Fibroblast of skin of back (primary cell): ENCODE results near the gene ALLC.
A peak's percentile ranks its signal among the peaks of the same experiment; 100 is the strongest.

Experiments used
- DNase-seq: peaks from one replicate; pipeline ENCODE4 v3.0.0-alpha.2; 2013

The ALLC gene

DNA sequence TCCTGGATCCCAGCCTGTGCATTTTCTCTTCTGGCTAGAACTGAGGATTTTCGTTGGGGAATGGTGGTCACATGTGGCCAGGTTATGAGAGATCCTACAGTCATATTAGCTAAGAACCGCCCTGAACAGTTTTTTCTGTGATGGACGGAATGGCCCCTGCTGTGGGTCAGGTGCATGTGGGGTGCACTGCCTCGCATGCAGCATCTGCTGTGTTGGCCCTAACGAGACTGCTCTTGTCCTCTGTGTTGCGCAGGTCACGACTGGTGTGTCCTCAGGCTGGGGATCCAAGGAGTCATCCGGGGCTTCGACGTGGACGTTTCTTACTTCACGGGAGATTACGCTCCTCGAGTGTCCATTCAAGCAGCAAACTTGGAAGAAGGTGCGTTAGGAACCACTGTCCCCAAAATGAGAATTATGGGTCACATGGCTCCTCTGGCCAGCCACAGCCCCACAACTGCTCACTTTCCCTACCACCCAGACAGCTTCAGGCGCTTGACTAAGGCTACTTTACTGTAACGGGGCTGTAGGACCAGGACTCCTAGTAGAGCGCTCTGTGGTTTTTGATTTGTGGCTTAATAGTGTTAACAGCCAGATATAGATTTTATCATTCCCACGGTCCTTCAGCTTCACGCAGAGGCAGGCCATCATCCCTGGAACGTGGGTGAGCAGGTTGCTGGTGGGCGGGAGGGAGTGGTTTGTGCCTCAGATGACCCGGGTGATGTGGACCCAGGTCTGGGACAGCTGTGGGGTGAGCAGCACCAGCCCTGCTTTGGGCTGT, 21.8 kb downstream of the ALLC start:
- DNase-seq = no peak

DNA sequence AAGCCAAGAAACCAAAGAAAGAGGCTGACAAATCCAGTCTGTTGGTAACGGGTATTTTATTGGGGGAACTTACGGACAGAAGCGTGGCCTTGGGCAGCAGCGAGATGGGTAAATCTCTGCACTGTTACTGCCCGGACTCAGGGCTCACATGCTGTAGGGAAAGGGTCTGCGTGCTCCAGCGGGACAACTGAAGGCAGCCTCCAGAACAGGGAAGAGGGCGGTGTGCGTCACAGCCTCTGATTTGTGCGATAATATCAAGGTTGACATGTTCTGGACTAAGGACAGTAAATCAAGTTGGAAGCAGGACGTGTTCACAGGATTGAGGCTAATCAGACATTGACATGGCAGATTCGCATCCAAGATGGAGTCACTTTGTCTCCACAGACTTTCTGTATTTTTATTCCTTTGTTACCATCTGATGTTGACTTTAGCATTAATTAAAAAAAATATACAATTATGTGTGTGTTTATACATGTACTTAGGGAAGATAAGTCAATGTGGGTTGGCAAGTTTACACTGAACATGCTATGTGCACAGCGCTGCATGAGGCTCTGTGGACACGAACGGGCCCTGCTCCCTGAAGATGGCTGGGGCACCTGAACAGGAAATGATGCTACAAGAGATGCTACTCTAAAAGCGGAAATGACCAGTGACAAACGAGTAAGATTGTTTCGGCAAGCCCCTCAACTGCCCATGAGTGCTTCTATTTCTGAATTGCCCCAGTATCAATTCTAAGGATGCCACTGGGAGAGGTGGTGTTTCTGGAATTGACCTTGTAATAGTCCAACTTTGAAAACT, 22.7 kb downstream of the ALLC start:
- no peak for DNase-seq

GRCh38 chr2:3681625-3682024, 23.6 kb downstream of the ALLC start:
- no peak for DNase-seq

GRCh38 chr2:3682811-3683210, 24.8 kb downstream of the ALLC start:
- no peak for DNase-seq

DNA sequence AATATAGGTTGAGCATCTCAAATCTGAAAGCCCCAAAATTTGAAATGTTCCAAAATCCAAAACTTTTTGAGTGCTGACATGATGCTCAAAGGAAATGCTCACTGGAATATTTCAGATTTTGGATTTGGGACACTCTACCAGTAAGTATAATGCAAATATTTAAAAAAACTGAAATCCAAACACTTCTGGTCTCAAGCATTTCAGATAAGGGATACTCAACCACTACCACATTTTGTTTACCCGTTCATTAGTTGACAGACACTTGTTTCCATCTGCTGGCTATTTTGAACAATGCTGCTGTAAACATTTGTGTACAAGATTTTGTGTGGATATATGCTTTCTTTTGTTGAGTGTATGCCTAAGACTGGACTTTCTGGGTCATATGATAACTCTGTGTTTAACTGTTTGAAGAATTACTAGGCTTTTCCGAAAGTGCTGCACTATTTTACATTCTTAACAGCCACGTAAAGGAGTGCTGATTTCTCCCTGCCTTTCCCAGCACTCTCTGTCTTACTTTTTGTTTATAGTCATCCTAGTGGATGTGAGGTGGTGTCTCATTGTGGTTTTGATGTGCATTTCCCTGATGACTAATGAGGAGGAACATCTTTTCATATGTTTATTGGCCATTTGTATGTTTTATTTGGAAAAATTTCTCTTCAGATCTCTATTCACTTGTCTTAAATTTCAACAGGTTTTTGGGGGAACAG, 25.9 kb downstream of the ALLC start:
- DNase-seq = no peak

DNA sequence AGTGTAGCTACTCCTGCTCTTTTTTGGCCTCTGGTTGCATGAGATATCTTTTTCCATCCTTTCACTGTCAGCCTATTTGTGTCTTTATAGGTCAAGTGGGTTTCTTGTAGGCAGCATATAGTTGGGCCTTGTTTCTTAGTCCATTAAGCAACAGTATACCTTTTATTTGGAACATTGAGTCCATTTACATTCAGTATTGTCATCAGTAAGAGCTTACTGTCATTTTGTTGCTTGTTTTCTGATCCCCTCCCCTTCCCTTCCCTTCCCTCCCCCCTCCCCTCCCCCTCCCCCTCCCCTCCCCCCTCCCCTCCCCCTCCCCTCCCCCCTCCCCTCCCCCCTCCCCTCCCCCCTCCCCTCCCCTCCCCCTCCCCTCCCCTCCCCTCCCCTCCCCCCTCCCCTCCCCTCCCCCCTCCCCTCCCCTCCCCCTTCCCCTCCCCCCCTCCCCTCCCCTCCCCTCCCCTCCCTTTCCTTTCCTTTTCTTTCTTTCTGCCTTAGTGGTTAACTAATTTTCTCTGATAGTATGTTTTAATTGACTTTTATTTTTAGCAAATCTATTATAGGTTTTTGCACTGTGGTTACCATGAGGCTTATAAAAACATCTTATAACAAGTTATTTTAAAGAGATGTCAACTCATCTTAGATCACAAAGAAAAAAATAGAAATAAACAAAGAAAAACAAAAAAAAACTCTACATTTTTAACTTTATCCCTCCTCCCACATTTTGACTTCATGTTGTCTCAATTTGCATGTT, 32.2 kb downstream of the ALLC start:
- no peak for DNase-seq

DNA sequence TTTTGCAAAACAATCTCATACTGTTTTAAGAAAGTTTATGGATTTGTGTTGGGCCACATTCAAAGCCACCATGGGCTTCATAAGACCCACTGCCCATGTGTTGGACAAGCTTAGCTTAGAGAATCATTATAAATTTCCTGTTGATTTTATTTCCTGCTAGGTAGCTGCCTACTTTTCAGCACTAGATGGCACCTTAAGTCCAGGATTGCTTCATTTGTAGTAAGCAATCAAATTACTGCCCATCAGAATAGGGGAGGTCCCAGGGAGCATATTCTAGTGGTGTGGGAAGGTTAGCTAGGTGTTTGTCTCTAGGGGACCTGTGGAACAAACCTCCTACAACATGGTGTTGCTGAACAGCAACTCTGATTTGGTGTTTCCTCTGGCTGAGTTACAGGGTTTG, 34.4 kb downstream of the ALLC start:
- DNase-seq = peak; percentile 13

- DNase-seq = no peak
Observed at GRCh38 chr2:3696545-3696944, 38.5 kb downstream of the ALLC start.

- DNase-seq = no peak
Observed at GRCh38 chr2:3701071-3701470, 43.1 kb downstream of the ALLC start.

DNA sequence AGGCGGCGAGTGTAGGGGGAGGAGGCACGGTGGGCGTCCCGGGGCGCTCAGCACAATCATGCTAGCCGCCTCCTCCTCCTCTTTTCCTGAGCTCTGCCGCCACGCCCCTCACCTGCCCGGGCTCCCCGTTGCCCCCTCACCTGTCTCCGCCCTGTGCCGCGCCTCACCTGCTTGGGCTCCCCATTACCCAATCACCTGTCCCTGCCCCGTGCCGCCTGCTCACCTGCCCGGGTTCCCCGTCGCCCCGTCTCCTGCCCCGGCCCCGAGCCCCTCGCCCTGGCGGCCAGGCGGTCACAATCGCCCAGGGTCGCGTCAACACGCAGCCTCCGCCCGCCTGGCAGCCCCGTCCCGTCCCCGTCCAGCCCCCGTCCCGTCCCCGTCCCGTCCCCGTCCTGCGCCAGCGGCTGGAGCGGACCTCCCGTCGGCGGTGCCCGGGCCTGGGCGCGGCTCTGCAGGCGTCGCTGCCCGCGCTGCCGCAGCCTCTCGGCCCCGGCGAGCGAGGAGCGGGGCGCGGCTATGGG, 45.3 kb downstream of the ALLC start, which contains the start of gene DCDC2C:
TSS of gene DCDC2C (plus strand) at position 340 of the 521 bp plus-strand sequence. CDS start at position 517, 177 bp downstream.
- DNase-seq = no peak

DNA sequence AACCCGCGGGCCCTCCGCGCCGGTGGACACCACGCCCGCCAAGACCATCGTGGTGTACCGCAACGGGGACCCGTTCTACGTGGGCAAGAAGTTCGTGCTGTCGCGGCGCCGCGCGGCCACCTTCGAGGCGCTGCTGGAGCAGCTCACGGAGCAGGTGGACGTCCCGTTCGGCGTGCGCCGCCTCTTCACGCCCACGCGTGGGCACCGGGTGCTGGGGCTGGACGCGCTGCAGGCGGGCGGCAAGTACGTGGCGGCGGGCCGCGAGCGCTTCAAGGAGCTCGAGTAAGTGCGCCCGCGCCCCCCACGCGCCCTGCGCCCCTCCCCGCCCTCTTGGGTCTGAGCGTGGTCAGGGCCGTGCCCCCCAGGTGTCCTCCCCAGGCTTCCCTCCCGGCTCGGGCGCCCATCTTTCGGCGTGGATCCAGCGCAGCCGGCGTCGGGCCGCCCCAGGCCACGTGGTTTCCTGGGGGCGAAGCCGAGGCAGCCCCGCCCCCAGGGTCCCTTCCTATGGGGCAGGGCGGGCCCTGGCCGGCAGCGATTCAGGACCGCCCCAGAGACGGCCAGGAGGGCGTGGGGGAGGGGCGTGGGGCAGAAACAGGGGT, 45.9 kb downstream of the ALLC start:
- no peak for DNase-seq

DNA sequence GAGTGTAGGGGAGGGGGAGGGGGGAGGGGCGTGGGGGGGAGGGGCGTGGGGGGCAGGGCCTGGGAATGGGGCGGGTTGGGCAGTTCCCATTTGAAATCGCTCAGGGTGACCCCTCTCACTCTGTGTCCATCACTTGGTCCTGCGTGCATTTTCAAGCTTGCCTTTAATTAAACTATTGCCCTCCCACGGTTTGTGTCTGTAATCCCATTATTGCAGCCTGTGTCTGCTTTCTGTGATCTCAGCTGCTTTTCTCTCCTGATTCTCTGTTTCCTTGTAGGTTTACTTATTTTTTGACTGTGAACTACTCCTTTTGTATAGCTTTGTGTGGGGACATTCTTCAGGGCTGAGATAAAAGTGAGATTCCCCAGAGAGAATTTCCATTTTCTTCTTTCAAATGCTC, 46.7 kb downstream of the ALLC start:
- peak; percentile 22 for DNase-seq

- peak; percentile 44 for DNase-seq
Observed at GRCh38 chr2:3705782-3706181, 47.8 kb downstream of the ALLC start.

- DNase-seq = no peak
Observed at GRCh38 chr2:3706892-3707291, 48.9 kb downstream of the ALLC start.

DNA sequence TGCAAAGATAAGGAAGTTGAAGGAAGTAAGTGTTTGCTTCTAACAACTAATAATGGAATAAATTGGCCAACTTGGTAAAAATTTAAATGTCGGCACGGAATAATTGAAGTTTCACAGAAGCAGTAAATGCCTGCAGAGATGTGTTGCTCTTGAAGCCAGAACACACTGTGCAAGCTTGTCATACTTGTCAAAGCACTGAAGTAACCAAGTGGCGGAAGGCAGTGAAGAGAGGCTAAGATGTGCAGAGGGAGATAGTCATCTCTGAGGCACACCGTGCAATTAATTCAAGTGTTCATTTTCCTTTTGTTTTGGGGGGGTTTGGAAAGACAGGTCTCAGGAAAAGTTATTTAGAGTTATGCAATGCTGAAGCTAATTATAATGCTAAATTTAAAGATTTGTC, 50.6 kb downstream of the ALLC start:
- no peak for DNase-seq

DNA sequence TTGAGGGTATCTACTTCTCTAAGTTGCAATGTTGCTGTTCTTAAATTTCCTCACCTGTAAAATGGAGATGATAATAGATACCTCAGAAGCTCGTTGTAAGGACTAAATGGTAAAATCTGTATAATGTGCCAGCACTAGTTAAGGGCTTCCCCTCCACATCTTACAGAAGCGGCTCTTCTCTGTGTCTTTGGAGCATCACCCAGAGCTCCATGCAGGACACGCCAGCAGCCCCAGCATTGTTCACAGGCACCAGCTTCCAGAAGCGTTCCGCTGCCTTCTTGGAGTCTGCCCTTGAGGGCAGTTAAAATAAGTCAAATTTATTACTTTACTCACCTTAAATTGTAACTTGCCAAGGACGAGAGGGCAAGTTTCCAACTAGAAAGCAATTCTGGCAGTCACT, 51.2 kb downstream of the ALLC start:
- no peak for DNase-seq

DNA sequence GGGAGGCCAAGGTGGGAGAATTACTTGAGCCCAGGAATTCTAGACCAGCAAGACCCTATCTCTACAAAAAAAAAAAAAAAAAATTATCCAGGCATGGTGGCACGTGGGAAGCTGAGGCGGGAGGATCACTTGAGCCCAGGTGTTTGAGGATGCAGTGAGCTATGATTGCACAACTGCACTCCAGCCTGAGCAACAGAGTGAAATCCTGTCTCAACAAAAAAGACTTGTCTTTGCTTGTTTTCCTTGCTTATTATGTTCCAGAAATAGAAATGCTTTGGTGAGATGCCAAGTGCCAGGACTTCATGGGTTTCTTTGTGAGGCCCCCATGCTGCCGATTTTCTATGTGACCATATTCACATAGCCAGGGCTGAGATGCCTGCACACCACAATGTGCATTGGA, 54.4 kb downstream of the ALLC start:
- DNase-seq = no peak

DNA sequence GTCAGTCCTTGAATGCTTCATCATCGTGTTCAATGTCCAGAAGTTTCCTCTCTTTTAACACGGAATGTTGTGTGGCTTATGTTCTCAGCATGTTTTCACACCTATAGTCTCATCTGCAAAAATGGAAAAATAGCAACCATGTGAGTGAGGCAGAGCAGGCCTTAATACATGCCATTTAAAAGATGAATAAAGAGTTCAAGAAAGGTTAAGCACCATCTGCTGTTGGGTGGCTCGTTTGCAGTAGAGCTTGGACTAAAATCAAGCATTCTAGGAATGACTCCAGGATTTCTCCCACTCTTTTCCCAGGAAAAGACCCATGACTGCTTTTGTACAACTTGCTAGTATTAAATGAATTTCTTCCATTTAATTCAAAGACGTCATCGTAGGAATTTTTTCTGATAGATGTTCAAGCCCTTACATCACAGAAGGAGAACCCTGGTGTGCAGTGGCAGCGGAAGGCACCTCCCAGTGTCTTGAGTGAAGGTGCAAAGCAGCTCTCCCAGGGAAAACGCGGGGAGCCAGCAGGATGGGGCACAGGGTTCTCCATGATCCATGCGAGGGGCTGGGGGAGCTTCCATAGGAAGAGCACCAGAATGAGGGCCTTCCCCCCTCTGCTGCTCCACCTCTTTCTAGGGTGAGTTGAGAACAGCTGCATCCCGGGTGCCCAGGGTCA, 55.0 kb downstream of the ALLC start:
- peak; percentile 50 for DNase-seq

GRCh38 chr2:3718679-3719078, 60.7 kb downstream of the ALLC start:
- no peak for DNase-seq

GRCh38 chr2:3725002-3725401, 67.0 kb downstream of the ALLC start:
- DNase-seq = no peak
